ENCODE data around the gene IKZF5.

The IKZF5 gene, protein sequence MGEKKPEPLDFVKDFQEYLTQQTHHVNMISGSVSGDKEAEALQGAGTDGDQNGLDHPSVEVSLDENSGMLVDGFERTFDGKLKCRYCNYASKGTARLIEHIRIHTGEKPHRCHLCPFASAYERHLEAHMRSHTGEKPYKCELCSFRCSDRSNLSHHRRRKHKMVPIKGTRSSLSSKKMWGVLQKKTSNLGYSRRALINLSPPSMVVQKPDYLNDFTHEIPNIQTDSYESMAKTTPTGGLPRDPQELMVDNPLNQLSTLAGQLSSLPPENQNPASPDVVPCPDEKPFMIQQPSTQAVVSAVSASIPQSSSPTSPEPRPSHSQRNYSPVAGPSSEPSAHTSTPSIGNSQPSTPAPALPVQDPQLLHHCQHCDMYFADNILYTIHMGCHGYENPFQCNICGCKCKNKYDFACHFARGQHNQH
- total RNA-seq: 30.0 to 64.1 (median 42.5) reads per million in 3 experiments

DNA sequence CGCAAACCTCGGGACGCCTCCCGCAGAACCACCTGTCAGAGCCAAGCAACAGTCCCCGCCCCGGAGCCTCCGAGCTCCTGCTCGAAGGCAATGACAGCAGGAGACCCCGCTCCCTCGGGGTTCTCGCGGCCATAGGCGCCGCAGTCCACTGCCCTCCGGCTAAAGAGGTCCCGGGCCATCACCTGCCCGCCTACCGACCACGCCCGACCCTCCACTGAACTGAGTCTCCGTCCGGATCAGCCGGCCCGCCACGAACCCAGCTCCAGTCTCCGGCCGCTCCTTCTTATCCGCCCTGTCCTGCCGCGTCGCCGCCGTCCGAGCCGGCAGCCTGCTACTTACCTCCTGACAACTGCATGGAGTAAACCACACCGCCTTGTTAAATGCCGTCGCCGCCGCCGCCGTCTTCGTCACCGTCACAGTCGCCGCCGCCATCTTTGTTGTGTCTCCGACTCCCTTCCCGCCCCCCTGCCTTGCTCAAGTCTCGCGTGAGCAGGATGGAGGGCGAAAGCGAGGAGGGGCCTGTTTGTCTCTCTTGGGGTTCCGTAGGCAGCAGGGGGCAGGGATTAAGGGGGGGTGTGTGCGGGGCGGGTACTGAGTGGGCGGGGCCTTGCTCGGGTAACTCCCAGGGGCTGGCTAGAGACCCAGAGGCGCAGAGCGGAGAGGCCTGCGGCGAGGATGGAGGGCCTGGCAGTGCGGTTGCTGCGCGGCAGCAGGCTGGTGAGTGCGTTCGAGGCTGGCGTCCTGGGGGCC is at the start of gene IKZF5, which contains the start of gene ACADSB:
IKZF5 (minus strand) TSS at position 441 of the 750 bp plus-strand sequence. CDS start 10,170 bp downstream, outside the sequence.
ACADSB (plus strand) TSS at position 652 of the 750 bp plus-strand sequence; CDS start at position 676, 24 bp downstream.
- DNase-seq: peak; percentile 97

DNA sequence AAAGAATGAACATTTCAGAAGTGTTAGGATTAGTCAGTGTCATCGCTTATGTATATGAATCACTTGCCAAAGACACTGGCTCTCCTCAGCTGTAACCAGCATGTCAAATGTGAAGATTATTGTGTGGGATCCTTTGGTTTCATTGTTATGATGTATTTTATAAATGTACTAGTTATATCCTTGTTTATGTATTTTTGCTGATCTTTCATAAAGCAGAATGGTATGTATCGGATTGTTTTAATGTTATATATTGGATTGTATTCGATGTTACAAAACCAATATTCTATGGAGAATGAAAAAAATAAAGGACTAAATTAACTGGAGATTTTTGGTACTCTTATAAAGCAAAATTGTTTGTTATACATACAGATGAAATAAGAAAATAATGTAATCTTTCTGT is 49.4 kb upstream of the IKZF5 start:
- DNase-seq: no peak

DNA sequence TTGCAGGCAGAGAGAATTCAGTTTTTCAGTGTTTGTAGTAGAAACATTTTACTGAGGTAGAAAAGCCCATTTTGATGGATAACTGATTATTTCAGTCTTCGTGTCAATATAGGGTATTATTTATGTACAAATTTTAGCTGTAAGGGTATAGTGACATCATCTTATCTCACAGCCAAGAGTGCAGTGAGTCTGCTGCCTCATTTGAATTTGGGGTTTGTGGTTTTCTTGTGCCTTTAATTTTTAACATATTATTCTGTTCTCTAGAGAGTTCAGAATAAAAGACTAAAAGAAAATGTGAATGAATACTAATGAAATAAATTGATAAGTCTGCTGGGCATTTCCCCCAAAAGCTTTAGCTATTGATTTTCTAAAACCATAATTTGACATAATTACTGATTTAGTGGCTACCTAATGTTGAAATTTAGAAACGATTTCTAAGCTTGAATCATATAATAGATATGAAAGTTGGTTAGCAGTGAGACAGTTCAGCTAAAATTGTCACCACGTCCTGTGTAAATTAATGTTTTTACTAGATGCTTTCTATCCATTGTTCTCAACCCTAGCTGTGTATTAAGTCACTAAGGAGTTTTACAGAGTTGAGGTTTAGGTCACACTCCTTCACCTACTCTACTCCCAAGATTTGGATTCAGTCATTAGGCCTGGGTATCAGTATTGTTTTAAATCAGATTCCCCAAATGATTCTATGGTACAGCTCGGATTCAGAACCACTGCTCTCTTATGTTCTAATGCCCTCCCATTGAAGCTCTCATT is 37.6 kb upstream of the IKZF5 start:
- no peak for DNase-seq

DNA sequence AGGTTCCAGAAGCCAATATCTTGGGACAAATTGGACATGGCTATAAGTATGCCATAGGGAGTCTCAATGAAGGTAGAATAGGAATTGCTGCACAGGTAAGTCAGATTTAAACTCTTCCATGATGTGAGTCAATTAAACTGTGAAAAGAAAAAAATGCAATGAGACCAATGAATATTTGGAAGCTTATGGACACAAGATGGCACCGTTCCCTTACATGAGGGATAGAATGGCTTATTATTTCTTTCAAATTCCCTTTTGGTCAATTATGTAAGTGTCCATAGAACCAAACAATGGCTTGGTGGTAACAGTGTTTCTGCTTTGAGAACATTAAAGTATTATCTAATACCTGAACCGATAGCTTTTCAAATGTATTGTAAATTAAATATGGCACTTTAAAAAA is 35.8 kb upstream of the IKZF5 start:
- DNase-seq: no peak

DNA sequence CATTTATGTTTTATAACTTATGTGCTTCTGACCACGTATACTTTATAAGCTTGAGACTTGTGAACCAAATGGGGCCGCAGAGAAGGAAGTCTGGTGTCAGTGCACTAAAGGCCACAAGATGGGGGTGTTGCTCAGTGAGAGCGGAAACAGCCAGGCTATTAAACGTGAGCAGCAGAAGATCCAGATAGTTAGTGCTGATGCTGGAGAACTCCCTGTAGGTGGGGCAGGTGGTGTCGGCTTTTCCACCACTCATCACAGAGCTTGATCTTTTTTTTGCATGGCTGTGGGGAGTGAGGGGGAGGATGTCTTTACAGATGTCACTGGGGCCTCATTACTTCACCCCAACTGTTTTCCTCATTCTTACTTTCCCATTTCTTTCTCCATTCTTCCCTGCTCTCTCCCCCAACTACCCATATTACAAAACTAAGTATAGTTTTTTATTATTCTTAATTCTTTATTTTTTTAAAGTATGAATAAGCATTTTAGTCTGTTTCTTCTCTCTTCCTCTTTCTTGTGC is 34.9 kb upstream of the IKZF5 start:
- peak; percentile 26 for DNase-seq

DNA sequence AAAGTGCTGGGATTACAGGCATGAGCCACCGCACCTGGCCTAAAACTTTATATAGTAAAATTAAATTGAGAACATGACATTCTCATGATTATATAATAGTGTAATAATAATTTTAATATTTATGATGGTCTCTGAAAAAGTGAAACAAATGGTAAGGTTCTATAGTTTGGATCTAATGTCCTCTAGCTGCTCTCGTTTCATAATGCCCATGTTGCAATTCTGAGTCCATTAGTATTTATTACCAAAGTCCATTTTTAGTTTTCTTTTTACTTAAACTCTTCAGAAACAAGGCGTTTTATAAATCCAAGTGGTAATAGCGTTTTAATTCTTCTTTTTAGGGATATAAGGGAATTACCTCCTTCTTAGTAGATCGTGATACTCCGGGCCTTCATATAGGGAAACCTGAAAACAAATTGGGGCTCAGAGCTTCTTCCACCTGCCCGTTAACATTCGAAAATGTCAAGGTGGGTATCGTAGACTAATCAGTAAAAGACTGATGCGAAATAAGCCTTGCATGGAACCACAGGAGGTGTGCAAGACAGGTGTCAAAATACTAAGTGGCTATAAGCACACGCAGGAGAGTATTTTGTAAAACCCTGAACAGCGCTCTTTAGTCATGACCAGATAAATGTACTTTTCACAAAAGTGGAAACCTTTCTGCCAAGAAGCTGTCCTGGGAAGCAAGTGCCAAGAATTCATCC is 34.3 kb upstream of the IKZF5 start:
- DNase-seq: no peak

DNA sequence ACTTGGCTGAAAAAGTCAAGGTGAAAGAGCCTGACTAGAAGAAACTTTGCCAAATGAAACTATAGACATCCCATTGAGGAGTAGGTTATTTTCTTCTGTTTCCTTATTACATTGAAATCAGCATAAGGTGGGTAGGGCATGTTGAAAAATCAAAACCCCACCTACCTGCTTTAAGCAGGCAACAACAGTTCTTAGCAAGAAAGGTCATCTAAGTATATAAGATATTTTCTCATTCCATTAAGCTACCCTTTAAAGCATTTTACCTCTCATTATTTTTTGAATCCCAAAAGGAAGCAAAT is 31.0 kb upstream of the IKZF5 start:
- no peak for DNase-seq

DNA sequence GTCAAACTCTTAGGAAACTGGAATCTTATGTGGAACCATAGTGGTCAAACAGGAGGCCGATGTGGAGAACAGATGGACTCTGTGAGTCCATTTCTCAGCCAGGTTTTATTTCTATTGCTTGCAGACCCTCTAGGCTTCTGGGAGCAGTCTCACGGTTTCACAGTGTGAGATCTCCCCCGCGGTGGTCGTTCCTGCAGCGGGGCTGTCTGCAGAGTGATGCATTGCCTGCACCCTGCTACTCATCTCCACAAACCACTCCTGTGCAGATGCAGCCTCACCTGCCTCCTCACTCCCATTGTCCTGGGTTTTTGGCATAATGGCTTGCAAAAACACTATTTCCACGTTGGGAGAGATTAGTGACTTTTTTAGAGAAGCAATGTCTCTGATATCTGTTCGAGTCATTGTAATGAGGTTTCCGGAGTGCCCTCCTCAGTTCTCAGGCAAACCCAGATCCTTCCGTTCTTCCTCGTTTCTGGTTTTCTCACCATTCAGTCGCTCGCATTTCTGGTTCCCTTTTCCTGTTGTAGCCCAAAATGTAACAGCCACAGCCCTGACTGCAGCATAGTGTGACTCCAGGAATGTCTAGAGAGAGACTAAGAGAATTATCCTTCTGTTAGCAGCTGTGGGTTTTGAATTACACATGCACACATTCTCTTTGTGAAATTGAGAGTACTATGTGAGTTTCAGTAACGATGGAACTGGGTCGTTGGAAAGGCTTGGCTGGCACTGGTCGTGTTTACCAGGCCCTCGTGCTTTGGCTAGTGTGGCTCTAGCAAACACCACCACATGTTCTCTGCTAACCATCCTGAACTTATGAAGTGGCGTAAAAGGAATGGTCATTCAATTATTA is 30.4 kb upstream of the IKZF5 start:
- DNase-seq: no peak

DNA sequence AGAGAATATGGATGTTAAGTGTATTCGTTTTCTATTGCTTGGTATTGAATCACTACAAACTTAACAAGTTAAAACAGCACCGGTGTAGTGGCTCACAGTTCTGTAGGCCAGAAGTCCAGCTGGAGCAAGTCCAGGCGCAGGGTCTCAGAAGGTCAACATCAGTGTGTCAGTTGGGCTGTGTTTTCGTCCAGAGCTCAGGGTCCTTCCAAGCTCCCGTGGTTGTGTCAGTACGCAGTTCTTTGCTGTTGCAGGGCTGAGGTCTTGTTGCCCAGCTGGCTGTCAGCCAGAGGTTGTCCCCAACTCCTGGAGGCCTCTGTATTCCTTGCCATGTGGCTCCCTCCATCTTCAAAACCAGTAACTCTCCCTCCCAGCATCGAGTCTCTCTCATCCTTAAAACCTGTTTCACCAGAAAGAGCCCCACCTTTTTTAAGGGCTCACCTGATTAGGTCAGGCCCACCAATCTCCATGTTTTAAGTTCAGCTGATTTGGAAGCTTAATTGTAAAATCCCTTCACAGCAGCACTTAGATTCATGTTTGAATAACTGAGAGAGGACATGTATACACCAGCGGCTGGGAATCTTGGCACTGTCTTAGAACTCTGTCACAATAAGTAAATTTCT is 27.0 kb upstream of the IKZF5 start:
- DNase-seq: no peak

DNA sequence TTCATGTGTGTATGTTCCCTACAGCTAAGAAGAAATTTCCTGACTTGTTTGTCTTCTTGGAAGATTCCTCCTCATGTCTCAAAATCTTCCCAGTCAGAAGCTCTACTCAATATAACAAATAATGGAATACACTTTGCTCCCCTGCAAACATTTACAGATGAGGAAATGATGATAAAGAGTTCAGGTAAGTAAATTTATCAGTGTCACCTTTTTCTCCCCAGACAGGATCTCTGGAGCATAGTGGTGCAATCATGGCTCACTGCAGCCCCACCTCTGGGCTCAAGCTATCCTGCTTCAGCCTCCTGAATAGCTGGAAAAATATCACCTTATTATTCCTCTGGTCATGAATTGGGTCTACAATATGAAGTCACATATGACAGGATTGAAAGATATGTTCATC is 25.7 kb upstream of the IKZF5 start:
- no peak for DNase-seq

DNA sequence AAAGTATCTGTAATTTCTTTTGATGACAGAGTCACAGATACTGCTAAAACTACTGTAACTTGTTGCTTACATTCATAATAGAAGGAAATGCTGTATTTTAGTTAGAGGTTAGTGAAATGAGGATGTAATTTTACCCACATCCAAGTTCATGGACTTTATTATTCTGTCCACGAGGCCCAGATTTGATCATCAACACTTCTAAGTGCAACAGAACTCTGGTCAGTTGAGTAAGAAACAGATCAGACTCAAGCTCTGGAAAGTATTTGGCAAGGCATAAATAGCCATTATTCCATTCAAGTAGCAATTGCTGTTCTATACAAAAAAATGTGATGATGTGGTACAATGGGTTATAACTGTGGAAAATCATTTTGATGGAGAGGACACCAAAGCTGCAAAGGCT is 22.5 kb upstream of the IKZF5 start:
- DNase-seq: no peak

DNA sequence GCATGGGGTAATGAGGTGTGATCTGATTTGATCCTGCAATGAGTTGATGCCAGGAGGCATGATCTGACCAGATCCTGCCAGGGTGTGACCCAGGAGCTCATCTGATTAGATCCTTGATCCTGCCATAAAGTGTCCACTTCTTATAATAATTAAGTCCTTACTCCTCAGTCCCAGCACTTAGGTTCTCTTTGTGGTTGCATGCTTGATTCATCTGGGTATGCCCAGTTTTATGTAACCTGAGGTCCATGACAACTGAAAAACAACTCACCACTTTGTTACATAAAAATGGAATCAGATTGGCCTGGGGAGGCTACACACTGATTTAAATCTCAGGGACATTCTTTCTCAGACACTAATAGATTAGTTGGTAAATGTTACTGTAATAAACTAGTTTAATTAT is 19.3 kb upstream of the IKZF5 start:
- DNase-seq: no peak

DNA sequence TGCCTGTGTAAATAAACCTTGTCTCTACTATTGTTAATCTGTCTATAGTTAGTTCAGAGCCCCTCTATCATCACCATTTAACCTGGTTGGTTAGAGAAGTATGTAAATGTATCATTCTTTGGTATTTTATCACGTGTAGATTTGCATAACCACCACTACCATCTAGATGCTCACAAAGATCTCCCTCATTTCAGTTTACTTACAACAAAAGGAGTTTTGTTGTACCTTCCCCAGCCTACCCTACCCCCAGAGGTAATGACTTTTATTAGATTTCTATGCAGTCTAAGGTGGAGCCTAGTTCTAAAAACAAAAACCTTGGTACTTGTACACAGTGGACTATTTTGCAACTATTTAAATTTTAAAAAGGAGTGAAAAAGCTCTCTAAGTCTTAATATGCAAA is 17.7 kb upstream of the IKZF5 start:
- DNase-seq: no peak

DNA sequence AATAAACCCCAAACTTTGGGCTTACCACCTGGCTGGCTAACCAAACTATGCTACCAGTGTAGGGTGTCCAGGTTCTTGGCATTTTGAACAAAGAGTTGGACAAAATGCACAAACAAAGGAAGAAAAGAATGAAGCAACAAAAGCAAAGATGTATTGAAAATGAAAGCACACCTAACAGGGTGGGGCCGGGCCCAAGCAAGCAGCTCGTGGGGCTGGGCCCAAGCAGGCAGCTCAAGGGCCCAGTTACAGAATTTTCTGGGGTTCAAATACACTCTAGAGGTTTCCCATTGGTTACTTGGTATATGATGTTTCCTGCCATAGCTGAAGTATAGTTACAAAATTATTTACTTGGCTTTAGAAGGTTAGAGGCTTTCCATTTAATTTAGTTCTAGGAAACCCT is 15.9 kb upstream of the IKZF5 start:
- no peak for DNase-seq

DNA sequence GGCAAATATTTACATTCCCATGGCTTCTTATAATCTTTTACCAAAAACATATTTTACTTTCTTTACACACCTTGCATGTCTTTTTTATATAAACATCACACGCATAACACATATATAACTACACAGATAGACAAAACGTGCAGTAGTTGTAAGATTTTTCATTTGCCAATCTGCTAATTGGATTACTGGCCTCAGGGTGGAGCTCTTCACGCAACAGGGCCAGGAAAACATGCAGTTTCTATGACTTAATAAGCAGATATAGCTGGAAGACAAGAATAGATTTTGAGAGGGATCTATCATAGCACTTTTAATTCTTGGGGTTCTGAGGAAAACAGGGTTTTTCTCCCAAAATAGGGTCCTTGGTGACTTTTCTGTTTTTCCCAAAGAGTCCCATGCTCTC is 12.9 kb upstream of the IKZF5 start:
- no peak for DNase-seq

DNA sequence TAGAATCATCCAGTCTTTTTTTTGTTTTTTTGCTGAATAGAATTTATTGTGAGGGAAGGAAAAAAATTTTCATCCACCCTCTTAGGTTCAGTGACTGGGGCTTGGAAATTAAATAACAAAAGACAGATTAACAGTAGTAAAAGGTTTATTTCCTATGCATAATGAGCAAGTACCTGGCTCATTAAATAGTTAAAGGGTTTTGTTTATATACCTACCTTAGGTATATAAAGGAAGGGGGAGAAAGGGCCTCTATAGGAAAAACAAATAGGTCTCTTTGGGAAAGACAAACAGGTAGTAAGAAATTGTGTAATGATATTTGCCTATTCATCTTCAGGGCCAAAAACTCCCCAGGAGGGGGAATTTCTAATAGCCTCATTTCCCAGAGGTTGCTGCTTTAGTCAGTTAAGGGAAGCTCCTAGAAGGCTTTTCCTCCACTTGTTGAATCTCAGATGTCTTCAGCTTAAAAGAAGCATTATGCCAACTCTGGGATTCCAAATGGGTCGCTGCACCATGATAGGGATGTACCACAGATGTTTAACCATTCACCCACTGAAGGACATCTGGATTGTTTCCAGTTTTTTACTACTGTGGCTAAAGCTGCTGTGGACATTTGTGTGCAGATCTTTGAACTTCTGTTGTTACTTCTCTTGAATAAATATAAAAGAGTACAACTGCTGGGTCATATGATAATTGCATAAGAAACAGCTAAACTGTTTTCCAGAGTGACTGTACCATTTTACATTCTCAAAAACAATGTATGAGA is 11.5 kb upstream of the IKZF5 start:
- no peak for DNase-seq

DNA sequence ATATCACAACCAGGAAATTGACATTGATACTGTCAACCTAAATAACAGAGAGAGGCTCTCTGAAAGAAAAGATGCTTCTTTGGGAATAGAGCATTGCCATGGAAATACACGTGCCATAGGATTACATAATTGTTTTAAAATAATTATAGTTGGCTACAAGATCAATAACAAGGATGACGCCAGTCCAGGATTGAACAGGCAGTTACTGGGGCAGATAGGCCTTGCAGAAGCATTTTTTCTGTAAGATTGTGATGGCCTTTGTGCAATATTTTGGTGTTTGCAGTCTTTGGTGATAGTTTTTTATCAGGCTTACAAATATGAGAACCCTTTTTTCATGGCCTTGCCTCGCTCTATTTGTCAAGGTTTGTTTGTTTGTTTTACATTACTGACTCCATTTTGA is 10.7 kb upstream of the IKZF5 start:
- no peak for DNase-seq

DNA sequence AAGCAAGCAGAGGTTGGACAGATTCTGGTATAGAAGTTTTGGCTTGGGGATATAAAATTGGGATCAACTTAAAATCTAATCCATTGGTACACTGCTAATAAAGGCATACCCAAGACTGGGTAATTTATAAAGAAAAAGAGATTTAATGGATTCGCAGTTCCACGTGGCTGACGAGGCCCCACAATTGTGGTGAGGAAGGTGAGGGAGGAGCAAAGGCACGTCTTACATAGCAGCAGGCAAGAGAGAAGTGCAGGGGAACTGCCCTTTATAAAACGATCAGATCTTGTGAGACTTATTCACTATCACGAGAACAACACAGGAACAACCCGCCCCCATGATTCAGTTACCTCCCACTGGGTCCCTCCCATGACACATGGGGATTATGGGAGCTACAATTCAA is 9.9 kb upstream of the IKZF5 start:
- no peak for DNase-seq

DNA sequence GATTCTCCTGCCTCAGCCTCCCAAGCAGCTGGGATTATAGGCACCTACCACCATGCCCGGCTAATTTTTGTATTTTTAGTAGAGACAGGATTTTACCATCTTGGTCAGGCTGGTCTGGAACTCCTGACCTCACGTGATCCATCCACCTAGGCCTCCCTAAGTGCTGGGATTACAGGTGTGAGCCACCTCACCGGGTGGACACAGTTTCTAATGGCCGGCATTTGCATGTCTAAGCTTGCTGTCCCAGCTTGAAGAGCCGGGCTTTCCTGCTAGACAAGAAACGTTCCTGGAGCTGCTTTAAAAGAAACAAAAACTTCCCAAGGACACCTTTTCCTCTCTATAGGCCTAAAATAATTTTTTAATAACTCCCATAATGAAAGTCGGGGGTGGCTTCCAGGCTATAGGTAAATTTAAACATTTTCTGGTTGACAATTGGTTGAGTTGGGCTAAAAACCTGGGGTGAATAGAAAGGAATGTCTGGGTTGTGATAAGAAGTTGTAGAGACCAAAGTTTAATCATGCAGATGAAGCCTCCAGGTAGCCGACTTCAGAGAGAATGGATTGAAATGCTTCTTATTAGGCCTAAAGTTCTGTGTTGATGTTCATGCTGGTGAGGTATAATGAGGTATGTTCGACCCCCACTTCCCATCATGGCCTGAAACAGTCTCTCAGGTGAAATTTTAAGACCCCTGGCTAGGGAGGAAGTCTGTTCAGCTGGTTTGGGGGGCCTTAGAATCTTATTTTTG is 9.0 kb upstream of the IKZF5 start:
- no peak for DNase-seq

DNA sequence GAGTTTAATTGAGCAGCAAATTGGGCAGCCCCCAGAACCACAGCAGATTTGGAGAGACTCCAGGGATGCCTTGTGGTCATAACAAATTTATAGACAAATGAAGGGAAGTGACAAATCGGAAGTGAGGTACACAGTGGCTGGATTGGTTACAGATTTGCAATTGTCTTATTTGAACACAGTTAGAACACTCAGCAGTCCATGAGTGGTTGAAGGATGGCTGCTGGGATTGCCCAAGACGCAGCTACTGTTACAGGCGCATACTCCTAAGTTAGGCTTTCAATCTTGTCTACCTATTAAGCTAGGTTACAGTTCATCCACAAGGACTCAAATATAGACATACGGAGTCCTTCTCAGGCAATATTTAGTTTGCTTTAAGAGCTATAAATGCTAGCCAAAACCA is 7.6 kb upstream of the IKZF5 start:
- no peak for DNase-seq
